Gastrocnemius medialis (tissue), 4 donors: ENCODE results near the gene SZT2. TPM values are rescaled to one million over a fixed set of nuclear protein-coding genes. Genes with fewer than 3 reads are reported as not detected.

Experiments used
- ATAC-seq, 2 donors: fragments of 150-250 bp; one replicate each; pipeline ENCODE4 v1.9.1; 2016
- DNase-seq, 2 donors: peaks; one replicate each; pipeline ENCODE4 v3.0.0-alpha.2; 2019
- H3K27ac ChIP-seq, 4 donors: fragments of 200-600 bp; sonication (generic); 1 replicate in 1 of 4; 2 replicates in 3 of 4; pipeline ENCODE4 v1.5.1; 2016 to 2018; ENCODE audit warnings: mild to moderate bottlenecking in 2 of 4, moderate library complexity in 1 of 4
- H3K27me3 ChIP-seq, 3 donors: fragments of 200-600 bp; sonication (generic) in 2 of 3; 1 replicate in 1 of 3; 2 replicates in 2 of 3; pipeline versions ENCODE4 v1.5.1 to v1.6.0; 2016 to 2019; ENCODE audit warnings: mild to moderate bottlenecking in 1 of 3, moderate library complexity in 1 of 3
- H3K36me3 ChIP-seq, 2 donors: fragments of 200-600 bp; sonication (generic) in 1 of 2; one replicate each; pipeline ENCODE4 v1.5.1; 2017 to 2018
- H3K4me1 ChIP-seq, 2 donors: fragments of 200-600 bp; sonication (generic) in 1 of 2; one replicate each; pipeline ENCODE4 v1.5.1; 2016 to 2017; ENCODE audit warnings: mild to moderate bottlenecking in 2 of 2
- H3K4me3 ChIP-seq, 4 donors: fragments of 200-600 bp; sonication (generic) in 3 of 4; 1 replicate in 1 of 4; 2 replicates in 3 of 4; pipeline ENCODE4 v1.5.1; 2016 to 2019; ENCODE audit warnings: mild to moderate bottlenecking in 2 of 4
- H3K9me3 ChIP-seq, 3 donors: fragments of 200-600 bp; sonication (generic) in 2 of 3; 1 replicate in 1 of 3; 2 replicates in 2 of 3; pipeline ENCODE4 v1.5.1; 2016 to 2019
- CTCF ChIP-seq, 5 experiments: fragments of 450-650 bp in 3 of 5; fragments of 200-600 bp in 2 of 5; sonication (generic) in 2 of 5; IDR thresholded peaks in 4 of 5; conservative IDR thresholded peaks in 1 of 5; 1 replicate in 4 of 5; 2 replicates in 1 of 5; pipeline ENCODE4 v1.5.1; 2016 to 2019; ENCODE audit warnings: antibody characterized with exemption in 5 of 5, mild to moderate bottlenecking in 3 of 5, moderate library complexity in 3 of 5
- POLR2A ChIP-seq, 2 donors: fragments of 450-650 bp; IDR thresholded peaks; one replicate each; pipeline ENCODE4 v1.6.1; 2017; ENCODE audit warnings: antibody characterized with exemption in 2 of 2, mild to moderate bottlenecking in 2 of 2, moderate library complexity in 2 of 2
- in situ Hi-C, 4 donors: fragments of 200-750 bp; cut with MboI; loops; one replicate each; pipeline versions ENCODE4 v1.15.0 to v1.8.0; 2017; ENCODE audit warnings: low sequenced_read_pairs in 4 of 4
- intact Hi-C: fragments of 100-400 bp; cut with DNase I; formaldehyde crosslinking; loops from one replicate; pipeline ENCODE4 v1.15.1; 2023; ENCODE audit warnings: low total_unique reads
- total RNA-seq, 4 donors: library from RNA; depleted of rRNA; stranded (reverse); fragments of >200 nt; gene quantifications; one replicate each; pipeline versions ENCODE4 v1.1.0 to v1.2.3, GENCODE V29; 2016

SZT2 gene
- total RNA-seq, 4 donors from 2014 or later: 15.9 to 20.9 (median 17.9) TPM

- in situ Hi-C loops (no loop called here), intact Hi-C loops (no loop called here)
- no peaks in the 10 kb centered on the region for H3K9me3 ChIP-seq
- peaks cover 0 to 56% of the 10 kb centered on the region in 2 donors for H3K36me3 ChIP-seq
- no peak overlapping the region for H3K4me3 ChIP-seq
- TF ChIP-seq POLR2A (IDR thresholded peaks at IDR 0.05): no peak
- TF ChIP-seq CTCF (IDR thresholded peaks at IDR 0.05 in 4 of 5, conservative IDR thresholded peaks at IDR 0.05 in 1 of 5): no peak
- no peak overlapping the region for H3K27ac ChIP-seq
- ATAC-seq (peak in 1 of 2 donors; percentile 21), DNase-seq (no peak)
- H3K27me3 ChIP-seq: no peaks in the 10 kb centered on the region
- no peaks in the 10 kb centered on the region for H3K4me1 ChIP-seq
These were observed 8.1 kb upstream of the SZT2 start for GRCh38 chr1:43381612-43382011.

- intact Hi-C loops: no loop called here
- H3K27me3 ChIP-seq: no peaks in the 10 kb centered on the region
- H3K36me3 ChIP-seq: peaks cover 0 to 62% of the 10 kb centered on the region in 2 donors
- DNase-seq (no peak), ATAC-seq (no peak)
- H3K4me1 ChIP-seq: no peaks in the 10 kb centered on the region
- H3K27ac ChIP-seq: no peak overlapping the region
- H3K4me3 ChIP-seq: no peak overlapping the region
- no peaks in the 10 kb centered on the region for H3K9me3 ChIP-seq
- in situ Hi-C loops: no loop called here
- TF ChIP-seq CTCF (IDR thresholded peaks at IDR 0.05 in 4 of 5, conservative IDR thresholded peaks at IDR 0.05 in 1 of 5): no peak
- no peak for TF ChIP-seq POLR2A (IDR thresholded peaks at IDR 0.05)
These were observed 7.5 kb upstream of the SZT2 start for GRCh38 chr1:43382027-43382779.

GRCh38 chr1:43383449-43383848 lies 6.2 kb upstream of the SZT2 start:
- no peaks in the 10 kb centered on the region for H3K9me3 ChIP-seq
- TF ChIP-seq POLR2A (IDR thresholded peaks at IDR 0.05) (no peak), CTCF (IDR thresholded peaks at IDR 0.05 in 4 of 5, conservative IDR thresholded peaks at IDR 0.05 in 1 of 5) (peak in 2 of 5 experiments; percentile 8 to 26)
- peaks cover 0 to 71% of the 10 kb centered on the region in 2 donors for H3K36me3 ChIP-seq
- ATAC-seq: no peak
- H3K27ac ChIP-seq: no peak overlapping the region
- DNase-seq: no peak
- H3K4me1 ChIP-seq: peaks cover 9 to 10% of the 10 kb centered on the region in 2 donors
- intact Hi-C loops: loop anchor here (1.0 kb wide), 1 partner anchor 158 kb away; no protein-coding TSS in a partner anchor
- no peaks in the 10 kb centered on the region for H3K27me3 ChIP-seq
- in situ Hi-C loops: no loop called here
- H3K4me3 ChIP-seq: no peak overlapping the region

- intact Hi-C loops (no loop called here), in situ Hi-C loops (no loop called here)
- ATAC-seq (no peak), DNase-seq (no peak)
- Histone ChIP-seq H3K27me3 (no peaks in the 10 kb centered on the region), H3K4me3 (no peak overlapping the region), H3K36me3 (peaks cover 0 to 64% of the 10 kb centered on the region in 2 donors), H3K4me1 (peaks cover 25 to 26% of the 10 kb centered on the region in 2 donors), H3K9me3 (no peaks in the 10 kb centered on the region), H3K27ac (no peak overlapping the region)
- TF ChIP-seq CTCF (IDR thresholded peaks at IDR 0.05 in 4 of 5, conservative IDR thresholded peaks at IDR 0.05 in 1 of 5): no peak
- no peak for TF ChIP-seq POLR2A (IDR thresholded peaks at IDR 0.05)
These were observed 3.0 kb upstream of the SZT2 start for GRCh38 chr1:43386676-43387075.
